CD4-positive, alpha-beta T cell treated with Interferon alpha-2 for 1 hour (primary cell): Measurements from ENCODE around the gene PTPRE.

ENCODE experiments used
- DNase-seq, 2 donors: peaks; one replicate each; pipeline ENCODE4 v3.0.0-alpha.2; 2020 to 2022

Gene PTPRE

GRCh38 chr10:127986531-127987466 is 79.9 kb downstream of the PTPRE start:
- DNase-seq: no peak

GRCh38 chr10:127987467-127988380 is 80.8 kb downstream of the PTPRE start:
- DNase-seq: no peak

GRCh38 chr10:127989481-127990012 is 82.6 kb downstream of the PTPRE start:
- no peak for DNase-seq

GRCh38 chr10:127990132-127990788 is 83.4 kb downstream of the PTPRE start:
- DNase-seq: peak in 1 of 2 donors; percentile 14

GRCh38 chr10:127990846-127991542 is 84.1 kb downstream of the PTPRE start:
- DNase-seq: peak; percentile 18 to 48

GRCh38 chr10:127991543-127992255 is 84.8 kb downstream of the PTPRE start:
- no peak for DNase-seq

GRCh38 chr10:127992376-127992775 is 85.5 kb downstream of the PTPRE start:
- DNase-seq: no peak

- DNase-seq: no peak
Measured at GRCh38 chr10:127993056-127993690, 86.3 kb downstream of the PTPRE start.

- no peak for DNase-seq
Measured at GRCh38 chr10:127995939-127996338, 89.0 kb downstream of the PTPRE start.

GRCh38 chr10:127996586-127996985 is 89.7 kb downstream of the PTPRE start:
- no peak for DNase-seq

GRCh38 chr10:127997271-127997670 is 90.4 kb downstream of the PTPRE start:
- DNase-seq: no peak

GRCh38 chr10:127997937-127998336 is 91.0 kb downstream of the PTPRE start:
- DNase-seq: no peak

GRCh38 chr10:127998501-127999144 is 91.7 kb downstream of the PTPRE start:
- DNase-seq: no peak

- DNase-seq: no peak
Measured at GRCh38 chr10:127999297-128000129, 92.6 kb downstream of the PTPRE start.

- DNase-seq: no peak
Measured at GRCh38 chr10:128000471-128001362, 93.8 kb downstream of the PTPRE start.

GRCh38 chr10:128001363-128001745 is 94.5 kb downstream of the PTPRE start:
- DNase-seq: no peak

GRCh38 chr10:128001849-128002248 is 94.9 kb downstream of the PTPRE start:
- no peak for DNase-seq

- DNase-seq: no peak
Measured at GRCh38 chr10:128003521-128003920, 96.6 kb downstream of the PTPRE start.
